IPS DF 19.7 (cell line): Measurements from ENCODE around the gene KNOP1.
"Not testable (repeated sequence)": the region's sequence is repeated elsewhere in the genome, so short reads cannot be mapped to it uniquely, and the experiment has no call there.

ENCODE experiments used
- DNase-seq: peaks from one replicate; pipeline ENCODE4 v3.0.0-alpha.2; 2013; ENCODE audit warnings: low read depth, low spot score

KNOP1 gene

GRCh38 chr16:19683453-19684236 lies 34.4 kb downstream of the KNOP1 start:
- no peak for DNase-seq

- no peak for DNase-seq
Observed at GRCh38 chr16:19681637-19682036, 36.4 kb downstream of the KNOP1 start.

DNA sequence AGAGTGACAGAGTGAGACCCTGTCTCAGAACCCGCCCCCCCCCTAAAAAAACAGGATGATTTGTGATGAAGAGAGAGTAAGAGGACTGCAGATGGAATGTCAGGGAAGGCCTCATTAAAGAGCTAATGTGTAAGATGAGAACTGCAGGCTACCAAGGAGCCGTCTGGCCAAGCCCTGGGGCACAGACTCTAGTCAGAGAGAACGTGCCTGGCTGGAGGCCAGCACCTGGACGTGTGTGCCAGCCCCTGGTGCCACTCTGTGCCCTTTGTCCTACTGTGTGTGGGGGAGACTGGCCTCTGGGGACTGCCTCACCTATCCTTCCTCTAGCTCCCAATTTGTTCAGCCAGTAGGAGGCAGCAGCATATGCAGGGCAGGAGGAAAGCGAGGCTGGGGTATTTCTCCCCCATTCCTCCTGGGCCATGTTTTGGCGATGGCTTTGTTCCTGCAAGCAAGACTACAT lies 37.1 kb downstream of the KNOP1 start:
- no peak for DNase-seq

- DNase-seq: not testable (repeated sequence)
Observed at GRCh38 chr16:19679281-19679680, 38.7 kb downstream of the KNOP1 start.

DNA sequence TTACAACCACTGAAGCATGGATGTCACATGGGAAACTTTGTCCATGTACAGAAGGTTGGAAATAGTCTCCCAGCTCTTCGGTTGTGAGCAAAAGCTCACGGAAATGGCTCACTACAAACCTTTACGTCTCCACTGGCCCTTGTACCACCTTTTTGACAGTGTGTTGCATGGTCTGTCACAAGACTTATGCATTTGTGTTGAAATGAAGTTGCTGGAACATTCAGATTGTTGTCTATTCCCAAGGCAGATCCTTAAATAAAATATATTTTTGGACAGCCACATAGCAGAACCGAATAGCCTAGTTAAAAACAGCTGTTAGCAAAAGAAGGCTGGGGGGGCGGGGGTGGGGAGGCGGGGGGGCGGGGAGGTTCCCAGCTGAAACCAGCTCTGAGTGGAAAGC lies 39.2 kb downstream of the KNOP1 start:
- no peak for DNase-seq

- DNase-seq: no peak
Observed at GRCh38 chr16:19677402-19677801, 40.6 kb downstream of the KNOP1 start.

- DNase-seq: no peak
Observed at GRCh38 chr16:19674485-19674884, 43.5 kb downstream of the KNOP1 start.

DNA sequence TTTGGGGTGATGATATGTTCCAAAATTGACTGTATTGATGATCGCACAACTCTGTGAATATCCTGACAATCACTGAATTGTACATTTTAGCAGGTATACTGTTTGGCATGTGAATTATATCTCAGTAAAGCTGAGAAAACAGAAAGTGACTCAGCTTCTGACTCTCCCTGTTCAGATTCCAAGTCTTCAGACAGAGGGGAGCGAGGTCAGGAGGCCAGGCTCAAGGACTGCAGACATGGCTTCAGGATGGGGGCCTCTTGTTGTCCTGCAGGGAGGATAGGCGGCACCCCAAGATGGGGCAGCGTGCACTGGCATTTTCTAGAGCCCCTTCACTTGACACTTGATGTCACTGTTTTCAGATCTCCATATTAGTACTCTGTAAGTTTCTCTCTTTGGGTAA lies 45.6 kb downstream of the KNOP1 start:
- no peak for DNase-seq

DNA sequence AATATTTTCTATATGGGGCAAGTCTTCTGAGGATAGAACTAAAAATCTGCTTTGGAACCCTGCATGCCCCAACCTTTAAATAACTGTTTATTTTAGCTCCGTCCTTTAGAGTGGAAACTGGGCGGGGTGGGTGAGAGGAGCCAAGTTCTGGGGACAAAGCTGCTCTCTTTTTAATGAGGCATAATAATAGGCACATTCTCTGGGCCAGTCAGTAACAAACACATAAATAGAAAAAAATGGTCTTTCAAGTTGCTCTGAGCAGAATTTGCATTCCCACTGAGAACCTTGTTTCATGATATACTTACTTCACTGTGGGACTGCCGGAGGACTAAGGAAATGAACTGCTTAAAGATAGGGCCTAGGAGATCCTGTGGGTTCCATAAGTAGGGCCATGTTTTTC lies 51.5 kb downstream of the KNOP1 start:
- DNase-seq: no peak

GRCh38 chr16:19665313-19665712 lies 52.7 kb downstream of the KNOP1 start:
- not testable (repeated sequence) for DNase-seq

DNA sequence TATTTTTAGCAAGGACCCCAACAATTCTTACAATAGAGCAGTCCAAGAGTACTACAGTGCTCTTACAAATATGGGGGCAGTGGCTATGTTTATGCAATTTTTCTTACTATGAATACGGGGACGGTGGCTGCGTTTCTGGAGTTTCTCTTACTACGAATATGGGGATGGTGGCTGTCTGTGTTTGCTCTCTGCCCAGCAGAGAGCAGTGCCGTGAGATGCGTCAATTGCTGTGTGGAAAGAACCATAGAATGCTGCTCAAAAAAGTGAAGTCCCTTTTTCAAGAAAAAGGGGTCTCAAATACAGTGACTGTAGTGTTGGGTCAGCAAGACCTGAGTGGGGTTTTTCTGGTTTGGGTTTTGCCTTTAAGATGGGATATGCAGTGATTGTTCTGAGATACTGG lies 53.9 kb downstream of the KNOP1 start:
- no peak for DNase-seq

DNA sequence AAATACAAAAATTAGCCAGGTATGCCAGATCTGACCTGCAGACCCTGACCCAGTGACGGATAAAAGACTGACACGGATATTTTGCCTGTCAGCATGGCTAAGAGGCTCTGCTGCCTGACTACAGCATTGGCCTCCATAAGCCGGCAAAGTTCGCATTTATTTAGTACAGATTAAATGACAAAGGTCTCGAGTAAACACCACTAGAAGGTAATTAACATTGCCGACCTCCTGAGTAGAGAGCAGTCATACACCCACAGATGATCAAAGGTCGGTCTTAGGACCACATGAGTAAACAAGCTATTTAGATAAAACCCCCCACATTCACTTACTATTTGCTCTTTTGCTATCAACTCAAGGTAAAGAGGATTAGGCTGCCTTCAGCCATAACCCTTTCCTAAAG lies 55.7 kb downstream of the KNOP1 start:
- DNase-seq: no peak

DNA sequence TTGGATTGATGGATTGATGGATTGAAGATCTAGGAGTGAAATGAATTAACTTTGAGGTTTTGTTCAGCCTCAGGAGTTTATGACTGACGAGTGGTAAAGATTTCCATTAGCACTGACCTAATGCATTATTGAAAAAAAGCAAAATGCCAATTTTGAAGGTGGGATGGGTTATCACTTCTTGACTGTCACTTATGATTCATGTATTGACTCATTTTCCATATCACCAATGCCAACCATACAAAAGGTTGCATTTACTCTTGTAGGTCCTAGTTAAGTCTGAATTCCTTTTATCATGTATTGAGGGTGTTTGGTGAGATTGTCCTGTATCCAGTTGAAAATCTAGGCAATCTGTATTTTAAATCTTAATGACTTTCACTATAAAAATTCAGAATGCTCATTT lies 57.6 kb downstream of the KNOP1 start:
- DNase-seq: no peak

DNA sequence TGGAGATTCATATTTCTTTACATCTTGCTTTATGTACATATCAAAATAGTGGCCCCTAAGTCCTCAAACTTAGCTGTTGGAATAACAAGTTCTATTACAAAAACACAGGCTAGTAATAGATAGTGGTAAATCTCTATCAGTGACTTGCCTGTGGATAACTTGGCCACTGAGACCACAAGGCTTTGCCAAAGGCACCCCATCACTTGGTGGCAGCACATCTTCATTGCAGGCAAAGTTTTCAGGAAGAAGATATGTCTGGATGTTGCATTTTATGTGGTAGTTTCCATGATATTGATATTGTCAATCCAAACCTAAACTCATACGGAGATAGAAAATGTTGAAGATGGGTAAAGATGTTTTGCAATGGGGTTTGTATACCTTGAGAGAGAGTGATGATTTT lies 58.5 kb downstream of the KNOP1 start:
- no peak for DNase-seq

DNA sequence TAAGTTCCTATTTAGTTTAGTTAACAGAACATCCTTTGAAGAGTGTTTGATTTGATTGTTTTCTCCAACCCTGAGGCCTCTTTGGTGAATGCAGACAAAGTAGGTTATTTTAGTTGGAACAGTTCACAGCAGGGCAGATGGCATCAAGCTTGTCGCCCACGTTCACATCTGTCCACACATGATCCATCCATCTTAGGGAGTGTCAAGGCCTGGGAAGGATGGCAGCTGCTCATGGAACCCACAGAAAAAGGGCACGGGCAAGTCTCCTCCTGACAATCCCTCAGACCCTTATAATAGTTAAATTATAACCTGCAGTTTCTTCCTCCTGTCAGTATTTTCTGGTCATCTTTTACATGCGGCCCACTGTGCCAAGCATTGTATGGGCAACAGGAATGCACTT lies 60.2 kb downstream of the KNOP1 start:
- DNase-seq: no peak

DNA sequence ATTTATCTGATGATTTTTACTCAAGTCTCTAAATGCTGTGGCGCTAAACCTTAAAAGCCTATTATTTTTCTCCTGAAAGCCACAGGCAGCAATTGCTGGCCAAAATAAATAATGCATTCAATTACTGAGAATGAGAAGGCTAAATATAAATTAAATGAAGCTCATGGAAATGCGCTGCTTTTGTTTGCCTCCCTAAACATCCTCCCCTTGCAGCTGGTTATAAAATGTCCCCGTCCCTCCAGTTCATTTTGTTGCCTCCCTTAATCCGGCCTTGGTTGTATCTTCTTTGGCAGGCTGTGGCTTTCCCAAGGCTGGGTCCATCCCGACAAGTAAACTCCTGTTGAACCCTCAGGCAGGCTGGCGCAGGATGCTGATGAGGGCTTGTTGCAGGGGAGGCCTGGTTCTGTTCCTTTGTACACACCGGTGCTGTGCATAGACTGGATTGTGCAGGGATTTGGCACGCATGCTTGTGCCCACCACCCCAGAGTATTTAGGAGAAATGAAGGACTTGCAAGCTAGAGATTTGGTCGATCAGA lies 62.7 kb downstream of the KNOP1 start:
- no peak for DNase-seq

DNA sequence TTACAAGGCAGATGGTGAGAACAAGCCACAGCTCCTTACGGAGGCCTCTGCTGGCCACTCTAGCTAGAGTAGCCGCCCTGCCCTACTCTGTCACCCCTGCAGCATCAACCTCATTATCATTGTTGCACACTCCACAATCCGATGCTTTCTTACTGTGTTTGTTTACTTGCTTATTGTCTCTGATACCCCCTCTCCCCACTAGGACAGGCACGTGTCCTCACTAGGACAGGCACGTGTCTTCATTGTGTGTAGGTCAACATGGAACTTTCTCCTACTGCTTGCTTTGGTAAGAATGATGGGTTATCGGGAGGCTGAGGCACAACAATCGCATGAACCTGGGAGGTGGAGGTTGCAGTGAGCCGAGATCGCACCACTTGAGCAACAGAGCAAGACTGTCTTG lies 63.9 kb downstream of the KNOP1 start:
- no peak for DNase-seq
